HCT116 (cell line): Measurements from ENCODE around the gene PSMD4. TPM values are rescaled to one million over a fixed set of nuclear protein-coding genes. Genes with fewer than 3 reads are reported as not detected.

Experiments
- ATAC-seq: fragments of 200-7000 bp; cut with Tn5 transposase; 2 replicates; pipeline ENCODE4 v1.9.1; 2020; ENCODE audit warnings: mild to moderate bottlenecking, moderate library complexity
- BruUV-seq: library from RNA; stranded (reverse); fragments of 400-500 nt; replicated peaks from 2 replicates; lab custom pipeline; 2021; lab: Mats Ljungman, UMichigan
- CTCF ChIA-PET: fragments of 300-600 bp; sonication (Branson Sonifier 250); formaldehyde crosslinking; loops from one replicate; lab custom pipeline; 2021; ENCODE audit warnings: antibody characterized with exemption; lab: Charles Lee
- POLR2A ChIA-PET: fragments of 300-600, 350-600 bp; sonication (Branson Sonifier 250); formaldehyde crosslinking; loops from one replicate; lab custom pipeline; 2021; ENCODE audit warnings: antibody characterized with exemption; lab: Charles Lee
- RAD21 ChIA-PET, 2 experiments: fragments of 300-600 bp; sonication (Branson Sonifier 250); formaldehyde crosslinking; loops; one replicate each; lab custom pipeline; 2023; ENCODE audit warnings: low total read pairs in 2 of 2; ENCODE audit not compliant: uncharacterized antibody in 2 of 2, unreplicated experiment in 2 of 2, low non-redundant PET in 1 of 2; lab: Charles Lee
- DNase-seq: peaks from one replicate; pipeline ENCODE4 v3.0.0-alpha.2; 2010; ENCODE audit warnings: low read depth, low spot score
- H2AFZ ChIP-seq: fragments of 200-600 bp; shearing (Covaris generic), sonication (generic); 2 replicates; pipeline ENCODE4 v1.6.1; 2017; ENCODE audit warnings: low read depth, mixed run types, mixed read lengths, antibody characterized with exemption, low read length; ENCODE audit not compliant: poor library complexity, severe bottlenecking
- H3K27ac ChIP-seq: 2 replicates; pipeline ENCODE4 v1.5.1; 2012; ENCODE audit warnings: low read depth, low read length
- H3K27me3 ChIP-seq: fragments of 200-600 bp; sonication (generic); 2 replicates; pipeline ENCODE4 v1.6.1; 2016; ENCODE audit warnings: mixed run types, low read length, mixed read lengths; ENCODE audit not compliant: insufficient read depth
- H3K36me3 ChIP-seq, 2 experiments: fragments of 200-500 bp in 1 of 2; fragments of 200-600 bp in 1 of 2; sonication (Bioruptor generic) in 1 of 2; sonication (generic) in 1 of 2; 2 replicates each; pipeline versions ENCODE4 v1.5.1 to v1.6.1; 2014 to 2016; ENCODE audit warnings: low read length in 2 of 2, inconsistent platforms in 1 of 2, mixed read lengths in 1 of 2, mixed run types in 1 of 2; ENCODE audit not compliant: insufficient read depth in 2 of 2, control insufficient read depth in 1 of 2
- H3K4me1 ChIP-seq, 2 experiments: fragments of 200-600 bp in 1 of 2; sonication (generic) in 1 of 2; 2 replicates each; pipeline versions ENCODE4 v1.5.1 to v1.6.1; 2012 to 2017; ENCODE audit warnings: low read length in 2 of 2, inconsistent platforms in 1 of 2, mild to moderate bottlenecking in 1 of 2, mixed read lengths in 1 of 2, mixed run types in 1 of 2, moderate library complexity in 1 of 2; ENCODE audit not compliant: insufficient read depth in 2 of 2, control insufficient read depth in 1 of 2
- H3K4me2 ChIP-seq: fragments of 200-600 bp; sonication (generic); 2 replicates; pipeline ENCODE4 v1.6.1; 2017; ENCODE audit warnings: mixed run types, low read length, mixed read lengths
- H3K4me3 ChIP-seq, 2 experiments: fragments of 200-600 bp in 1 of 2; sonication (generic) in 1 of 2; replicated peaks in 1 of 2; 2 replicates each; pipeline ENCODE4 v1.5.1; 2011 to 2016; ENCODE audit warnings: low read length in 2 of 2, control low read depth in 1 of 2, low read depth in 1 of 2, mild to moderate bottlenecking in 1 of 2, mixed read lengths in 1 of 2, mixed run types in 1 of 2
- H3K79me2 ChIP-seq: fragments of 200-600 bp; sonication (generic); 2 replicates; pipeline ENCODE4 v1.6.1; 2017; ENCODE audit warnings: mild to moderate bottlenecking, mixed run types, low read length, moderate library complexity, mixed read lengths; ENCODE audit not compliant: insufficient read depth
- H3K9ac ChIP-seq: fragments of 200-600 bp; sonication (generic); 2 replicates; pipeline ENCODE4 v1.6.1; 2016; ENCODE audit warnings: low read length, mixed read lengths
- H3K9me2 ChIP-seq: fragments of 200-600 bp; sonication (generic), shearing (Covaris generic); 2 replicates; pipeline ENCODE4 v1.6.1; 2017; ENCODE audit warnings: mixed run types, mild to moderate bottlenecking, moderate library complexity; ENCODE audit not compliant: insufficient read depth
- H3K9me3 ChIP-seq, 2 experiments: fragments of 200-500 bp in 1 of 2; fragments of 200-600 bp in 1 of 2; sonication (Bioruptor generic) in 1 of 2; sonication (generic) in 1 of 2; 2 replicates each; pipeline ENCODE4 v1.6.1; 2014 to 2017; ENCODE audit warnings: low read length in 2 of 2, mixed read lengths in 2 of 2, inconsistent platforms in 1 of 2, low read depth in 1 of 2, mild to moderate bottlenecking in 1 of 2, mixed run types in 1 of 2, moderate library complexity in 1 of 2; ENCODE audit not compliant: control insufficient read depth in 1 of 2, insufficient read depth in 1 of 2
- H4K20me1 ChIP-seq: fragments of 200-600 bp; sonication (generic), shearing (Covaris generic); 2 replicates; pipeline ENCODE4 v1.6.1; 2017; ENCODE audit warnings: mixed run types, mild to moderate bottlenecking, moderate library complexity; ENCODE audit not compliant: insufficient read depth
- CEBPB ChIP-seq: IDR thresholded peaks from 2 replicates; pipeline ENCODE4 v1.6.1; 2012; ENCODE audit warnings: low read depth
- EGR1 ChIP-seq: IDR thresholded peaks from 2 replicates; pipeline ENCODE4 v1.6.1; 2012; ENCODE audit warnings: low read depth
- ELF1 ChIP-seq: IDR thresholded peaks from 2 replicates; pipeline ENCODE4 v1.6.1; 2012; ENCODE audit warnings: low read depth, borderline replicate concordance
- FOSL1 ChIP-seq: IDR thresholded peaks from 2 replicates; pipeline ENCODE4 v1.6.1; 2012; ENCODE audit warnings: low read depth
- JUND ChIP-seq: IDR thresholded peaks from 2 replicates; pipeline ENCODE4 v1.6.1; 2012
- MAX ChIP-seq: IDR thresholded peaks from 2 replicates; pipeline ENCODE4 v1.6.1; 2012
- POLR2AphosphoS5 ChIP-seq: IDR thresholded peaks from 2 replicates; pipeline ENCODE4 v1.6.1; 2011; ENCODE audit warnings: mild to moderate bottlenecking, low read depth, low read length, moderate library complexity
- RAD21 ChIP-seq: IDR thresholded peaks from 2 replicates; pipeline ENCODE4 v1.6.1; 2012; ENCODE audit warnings: low read depth, mild to moderate bottlenecking
- SRF ChIP-seq: IDR thresholded peaks from 2 replicates; pipeline ENCODE4 v1.6.1; 2012; ENCODE audit warnings: low read depth
- TCF7L2 ChIP-seq: IDR thresholded peaks from 2 replicates; pipeline ENCODE4 v1.7.0; 2011; ENCODE audit warnings: borderline replicate concordance, inconsistent platforms; ENCODE audit not compliant: insufficient read depth, insufficient read length; ENCODE audit errors: extremely low read depth
- YY1 ChIP-seq: IDR thresholded peaks from 2 replicates; pipeline ENCODE4 v1.6.1; 2011; ENCODE audit warnings: low read length, low read depth, moderate library complexity, mild to moderate bottlenecking; ENCODE audit not compliant: insufficient replicate concordance; ENCODE audit errors: extremely low read depth
- ZFX ChIP-seq: fragments of 450-650 bp; IDR thresholded peaks from 2 replicates; pipeline ENCODE4 v1.6.1; 2017
- ZNF274 ChIP-seq: fragments of 200-500 bp; sonication (Bioruptor generic); IDR thresholded peaks from 2 replicates; pipeline ENCODE4 v1.6.1; 2014; ENCODE audit warnings: mild to moderate bottlenecking, low read depth, low read length, inconsistent platforms
- intact Hi-C: fragments of 100-400 bp; cut with micrococcal nuclease; formaldehyde crosslinking; loops from 2 replicates; pipeline ENCODE4 v1.10.0; 2022
- total RNA-seq: library from RNA; stranded (reverse); gene quantifications from one replicate; pipeline ENCODE4 v1.2.1, GENCODE V29; 2021; ENCODE audit not compliant: unreplicated experiment
- TF ChIP-seq, protein P1 (sequence below): IDR thresholded peaks from 2 replicates; pipeline ENCODE4 v1.6.1; 2011; ENCODE audit warnings: mild to moderate bottlenecking, low read length, moderate library complexity; ENCODE audit not compliant: insufficient replicate concordance; ENCODE audit errors: extremely low read depth
- TF ChIP-seq, protein P2 (sequence below), 3 experiments: fragments of 200-600 bp in 1 of 3; sonication (generic) in 1 of 3; IDR thresholded peaks in 2 of 3; conservative IDR thresholded peaks in 1 of 3; 2 replicates each; pipeline ENCODE4 v1.5.1; 2012 to 2017; ENCODE audit warnings: low read depth in 2 of 3, low read length in 2 of 3, antibody characterized with exemption in 1 of 3, borderline replicate concordance in 1 of 3, control low read depth in 1 of 3, mild to moderate bottlenecking in 1 of 3, mixed read lengths in 1 of 3, mixed run types in 1 of 3, moderate library complexity in 1 of 3; ENCODE audit not compliant: insufficient read depth in 1 of 3

PSMD4 gene
- total RNA-seq, 1 experiment from 2014 or later = 225 TPM

GRCh38 chr1:151312826-151313225 is 58.3 kb downstream of the PSMD4 start:
- H3K27me3 ChIP-seq = no peaks in the 10 kb centered on the region
- no peak overlapping the region for H2AFZ ChIP-seq
- peaks cover 0 to 8% of the 10 kb centered on the region in 2 experiments; a peak in 2 of 4 replicates for H3K36me3 ChIP-seq
- TF ChIP-seq FOSL1 = no peak
- no peak for TF ChIP-seq JUND
- TF ChIP-seq ZNF274 = no peak
- no peak for TF ChIP-seq CEBPB
- TF ChIP-seq, protein P1, sequence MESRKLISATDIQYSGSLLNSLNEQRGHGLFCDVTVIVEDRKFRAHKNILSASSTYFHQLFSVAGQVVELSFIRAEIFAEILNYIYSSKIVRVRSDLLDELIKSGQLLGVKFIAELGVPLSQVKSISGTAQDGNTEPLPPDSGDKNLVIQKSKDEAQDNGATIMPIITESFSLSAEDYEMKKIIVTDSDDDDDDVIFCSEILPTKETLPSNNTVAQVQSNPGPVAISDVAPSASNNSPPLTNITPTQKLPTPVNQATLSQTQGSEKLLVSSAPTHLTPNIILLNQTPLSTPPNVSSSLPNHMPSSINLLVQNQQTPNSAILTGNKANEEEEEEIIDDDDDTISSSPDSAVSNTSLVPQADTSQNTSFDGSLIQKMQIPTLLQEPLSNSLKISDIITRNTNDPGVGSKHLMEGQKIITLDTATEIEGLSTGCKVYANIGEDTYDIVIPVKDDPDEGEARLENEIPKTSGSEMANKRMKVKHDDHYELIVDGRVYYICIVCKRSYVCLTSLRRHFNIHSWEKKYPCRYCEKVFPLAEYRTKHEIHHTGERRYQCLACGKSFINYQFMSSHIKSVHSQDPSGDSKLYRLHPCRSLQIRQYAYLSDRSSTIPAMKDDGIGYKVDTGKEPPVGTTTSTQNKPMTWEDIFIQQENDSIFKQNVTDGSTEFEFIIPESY = no peak
- no peak for TF ChIP-seq ELF1
- no peak for TF ChIP-seq YY1
- TF ChIP-seq, protein P2, sequence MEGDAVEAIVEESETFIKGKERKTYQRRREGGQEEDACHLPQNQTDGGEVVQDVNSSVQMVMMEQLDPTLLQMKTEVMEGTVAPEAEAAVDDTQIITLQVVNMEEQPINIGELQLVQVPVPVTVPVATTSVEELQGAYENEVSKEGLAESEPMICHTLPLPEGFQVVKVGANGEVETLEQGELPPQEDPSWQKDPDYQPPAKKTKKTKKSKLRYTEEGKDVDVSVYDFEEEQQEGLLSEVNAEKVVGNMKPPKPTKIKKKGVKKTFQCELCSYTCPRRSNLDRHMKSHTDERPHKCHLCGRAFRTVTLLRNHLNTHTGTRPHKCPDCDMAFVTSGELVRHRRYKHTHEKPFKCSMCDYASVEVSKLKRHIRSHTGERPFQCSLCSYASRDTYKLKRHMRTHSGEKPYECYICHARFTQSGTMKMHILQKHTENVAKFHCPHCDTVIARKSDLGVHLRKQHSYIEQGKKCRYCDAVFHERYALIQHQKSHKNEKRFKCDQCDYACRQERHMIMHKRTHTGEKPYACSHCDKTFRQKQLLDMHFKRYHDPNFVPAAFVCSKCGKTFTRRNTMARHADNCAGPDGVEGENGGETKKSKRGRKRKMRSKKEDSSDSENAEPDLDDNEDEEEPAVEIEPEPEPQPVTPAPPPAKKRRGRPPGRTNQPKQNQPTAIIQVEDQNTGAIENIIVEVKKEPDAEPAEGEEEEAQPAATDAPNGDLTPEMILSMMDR (IDR thresholded peaks at IDR 0.05 in 2 of 3, conservative IDR thresholded peaks at IDR 0.05 in 1 of 3; ENCODE audit: borderline replicate concordance in 1 of 3, insufficient read depth in 1 of 3, low read depth in 2 of 3, low read length in 2 of 3) = no peak
- no peak for TF ChIP-seq TCF7L2
- no peak for TF ChIP-seq ZFX
- TF ChIP-seq SRF = no peak
- no peak for TF ChIP-seq EGR1
- no peak for TF ChIP-seq RAD21
- no peak for TF ChIP-seq MAX
- no peak for TF ChIP-seq POLR2AphosphoS5
- peaks cover 3% of the 10 kb centered on the region; the same call in 1 of the 2 replicates for H3K79me2 ChIP-seq
- ChIA-PET POLR2A (interaction anchor here (1.2 to 3.0 kb wide), 4 partner anchors 8 to 28 kb away, joined by 4 to 18 read pairs (median 8); partner anchors contain the start of gene PI4KB), RAD21 (no interaction called here), CTCF (interaction anchor here (1.0 to 4.8 kb wide), 3 partner anchors 14 to 524 kb away, joined by 3 to 33 read pairs (median 7); partner anchors contain the start of gene PI4KB)
- peaks cover 16 to 34% of the 10 kb centered on the region in 2 experiments for H3K4me1 ChIP-seq
- DNase-seq (no peak), ATAC-seq (no peak)
- no peaks in the 10 kb centered on the region for H3K9me3 ChIP-seq
- no peak overlapping the region for H3K9ac ChIP-seq
- H3K4me2 ChIP-seq = no peak overlapping the region
- no peaks in the 10 kb centered on the region for H4K20me1 ChIP-seq
- H3K27ac ChIP-seq = no peak overlapping the region
- H3K4me3 ChIP-seq = no peak overlapping the region
- no peaks in the 10 kb centered on the region for H3K9me2 ChIP-seq
- no TSS peak for BruUV-seq
- intact Hi-C loops = no loop called here
